Sigmoid colon (tissue), 4 donors: ENCODE measurements around the gene NPAS4.
"Not testable (repeated sequence)": the region's sequence is repeated elsewhere in the genome, so short reads cannot be mapped to it uniquely, and the experiment has no call there.

Experiments used
- EP300 ChIP-seq, 4 donors: sonication (generic); formaldehyde crosslinking; IDR thresholded peaks; one replicate each; pipeline ENCODE4 v1.6.1; 2017; ENCODE audit warnings: antibody characterized with exemption in 4 of 4
- TF ChIP-seq, protein P1 (sequence below), 4 experiments: fragments of 450-650 bp in 3 of 4; fragments of 200-600 bp in 1 of 4; IDR thresholded peaks; one replicate each; pipeline ENCODE4 v1.5.1; 2016 to 2019; ENCODE audit warnings: antibody characterized with exemption in 4 of 4, mild to moderate bottlenecking in 3 of 4, moderate library complexity in 2 of 4

DNA sequence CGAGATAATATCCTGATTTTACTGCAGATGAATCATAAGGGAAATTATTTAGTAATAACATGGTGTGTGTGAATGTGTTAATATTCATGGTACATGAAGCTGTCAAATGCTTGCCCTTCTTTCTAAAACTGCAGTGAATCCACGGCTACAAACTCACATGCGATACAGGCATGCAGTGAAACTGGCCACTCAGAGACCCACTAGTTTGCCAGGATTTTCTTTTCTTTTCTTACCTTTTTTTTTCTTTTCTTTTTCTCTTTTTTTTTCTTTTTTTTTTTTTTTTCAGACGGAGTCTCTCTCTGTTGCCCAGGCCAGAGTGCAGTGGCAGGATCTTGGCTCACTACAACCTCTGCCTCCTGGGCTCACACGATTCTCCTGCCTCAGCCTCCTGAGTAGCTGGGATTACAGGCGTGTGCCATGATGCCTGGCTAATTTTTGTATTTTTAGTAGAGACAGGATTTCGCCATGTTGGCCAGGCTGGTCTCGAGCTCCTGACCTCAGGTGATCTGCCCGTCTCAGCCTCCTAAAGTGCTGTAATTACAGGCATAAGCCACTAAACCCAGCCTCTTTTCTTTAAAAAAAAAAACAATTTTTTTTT, 47.0 kb upstream of the NPAS4 start:
- TF ChIP-seq, protein P1, sequence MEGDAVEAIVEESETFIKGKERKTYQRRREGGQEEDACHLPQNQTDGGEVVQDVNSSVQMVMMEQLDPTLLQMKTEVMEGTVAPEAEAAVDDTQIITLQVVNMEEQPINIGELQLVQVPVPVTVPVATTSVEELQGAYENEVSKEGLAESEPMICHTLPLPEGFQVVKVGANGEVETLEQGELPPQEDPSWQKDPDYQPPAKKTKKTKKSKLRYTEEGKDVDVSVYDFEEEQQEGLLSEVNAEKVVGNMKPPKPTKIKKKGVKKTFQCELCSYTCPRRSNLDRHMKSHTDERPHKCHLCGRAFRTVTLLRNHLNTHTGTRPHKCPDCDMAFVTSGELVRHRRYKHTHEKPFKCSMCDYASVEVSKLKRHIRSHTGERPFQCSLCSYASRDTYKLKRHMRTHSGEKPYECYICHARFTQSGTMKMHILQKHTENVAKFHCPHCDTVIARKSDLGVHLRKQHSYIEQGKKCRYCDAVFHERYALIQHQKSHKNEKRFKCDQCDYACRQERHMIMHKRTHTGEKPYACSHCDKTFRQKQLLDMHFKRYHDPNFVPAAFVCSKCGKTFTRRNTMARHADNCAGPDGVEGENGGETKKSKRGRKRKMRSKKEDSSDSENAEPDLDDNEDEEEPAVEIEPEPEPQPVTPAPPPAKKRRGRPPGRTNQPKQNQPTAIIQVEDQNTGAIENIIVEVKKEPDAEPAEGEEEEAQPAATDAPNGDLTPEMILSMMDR (IDR thresholded peaks at IDR 0.05): not testable (repeated sequence)
- not testable (repeated sequence) for TF ChIP-seq EP300 (IDR thresholded peaks at IDR 0.05)
